ENCODE measurements around the gene ZNF653. TPM values are rescaled to one million over a fixed set of nuclear protein-coding genes. Genes with fewer than 3 reads are reported as not detected.

Gene ZNF653
- total and polyA plus RNA-seq, 2 of the 8 experiments (the other 6 are each of a cell fraction or from before 2014, with no cell fraction given) = 7.0 to 7.9 TPM

DNA sequence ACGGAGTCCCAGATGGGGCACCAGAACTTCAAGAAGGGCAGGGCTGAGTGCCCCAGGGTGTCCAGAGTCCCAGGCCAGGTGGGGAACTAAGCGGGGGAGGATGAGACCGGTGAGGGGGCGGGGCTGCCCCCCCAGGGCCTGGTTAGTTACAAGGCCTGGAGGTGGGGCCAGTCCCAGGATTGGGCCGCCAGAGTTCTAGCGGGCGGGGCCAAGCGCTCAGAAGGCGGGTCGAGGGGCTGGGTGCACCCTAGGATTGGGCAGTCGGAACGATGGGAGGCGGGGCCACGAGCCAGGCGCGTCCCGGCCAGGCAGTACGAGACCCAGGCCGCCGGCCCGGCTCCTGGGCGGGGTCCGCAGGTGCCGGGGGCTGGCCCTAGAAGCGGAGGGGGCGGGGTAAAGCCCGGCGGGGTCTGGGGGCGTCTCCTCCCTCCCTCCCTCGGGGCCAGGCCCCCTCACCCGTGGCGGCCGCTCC, 571 bp downstream of the ZNF653 start:
- peak; percentile 96 to 98 for DNase-seq (ENCODE audit: low read depth in 1 of 2, low spot score in 2 of 2)
- peak overlapping the region; percentile 71 to 85 for H3K4me2 ChIP-seq (ENCODE audit: insufficient read depth in 1 of 2, low read depth in 2 of 2, low read length in 2 of 2)
- H3K27me3 ChIP-seq (replicated peaks in 1 of 4; ENCODE audit: control insufficient read depth in 3 of 4, extremely low read depth in 1 of 4, insufficient read depth in 3 of 4, low read length in 3 of 4) = no peaks in the 10 kb centered on the region
- H2BK20ac ChIP-seq (ENCODE audit: low read length) = no peak overlapping the region
- H3K23ac ChIP-seq (ENCODE audit: insufficient read length) = no peak overlapping the region
- no peak overlapping the region for H4K91ac ChIP-seq (replicated peaks; ENCODE audit: insufficient read length, low read length)
- H3K4me1 ChIP-seq (replicated peaks in 1 of 4; ENCODE audit: control insufficient read depth in 3 of 4, insufficient read depth in 4 of 4, low read length in 3 of 4) = peaks cover 3 to 4% (median 4%) of the 10 kb centered on the region in 4 experiments; a peak in 6 of 7 replicates
- H2BK120ac ChIP-seq (replicated peaks; ENCODE audit: low read depth, low read length) = no peak overlapping the region
- peak overlapping the region; percentile 77 to 83 (median 80) for H3K9ac ChIP-seq (replicated peaks in 1 of 4; ENCODE audit: extremely low read depth in 1 of 4, low read depth in 3 of 4, low read length in 3 of 4)
- peak overlapping the region; percentile 72 for H4K5ac ChIP-seq (ENCODE audit: insufficient read length, low read depth, low read length)
- 4% methylated on average over 11 of the region's 33 CpGs; no CpG with 5 or more reads in 1 of the 2 experiments for WGBS, 2 experiments (ENCODE audit: extremely low coverage in 1 of 2, insufficient coverage in 1 of 2, insufficient read length in 1 of 2, insufficient replicate concordance in 2 of 2, low coverage in 1 of 2, low lambda C conversion rate in 2 of 2, missing lambda C conversion rate in 1 of 2)
- H2AFZ ChIP-seq (ENCODE audit: low read length) = no peak overlapping the region; the same call in 1 of the 2 replicates
- no peaks in the 10 kb centered on the region for H3K9me3 ChIP-seq (ENCODE audit: insufficient read depth in 2 of 2, low read depth in 1 of 2, low read length in 1 of 2)
- H3K56ac ChIP-seq (replicated peaks; ENCODE audit: insufficient read length, low read depth, low read length) = no peak overlapping the region
- H2BK12ac ChIP-seq (ENCODE audit: low read depth, low read length) = no peak overlapping the region
- H3K14ac ChIP-seq (ENCODE audit: insufficient read length) = no peak overlapping the region
- H3K79me1 ChIP-seq (ENCODE audit: low read depth, low read length) = peaks cover 4% of the 10 kb centered on the region
- ChIA-PET POLR2A (ENCODE audit: partially characterized antibody) (interaction anchor here (0.6 to 2.8 kb wide), 7 partner anchors 9 to 225 kb away, joined by 3 to 7 read pairs (median 3); partner anchors contain the start of genes CNN1 and ELAVL3), CTCF (ENCODE audit: partially characterized antibody) (interaction anchor here (1.0 kb wide), 1 partner anchor 39 kb away, joined by 3 read pairs; no protein-coding TSS in a partner anchor)
- H2BK5ac ChIP-seq (ENCODE audit: low read depth, low read length) = no peak overlapping the region
- H3K4ac ChIP-seq (replicated peaks; ENCODE audit: insufficient read length, low read depth, low read length) = no peak overlapping the region
- H4K8ac ChIP-seq (ENCODE audit: extremely low read depth, insufficient read depth, low read length) = peak overlapping the region; percentile 97
- H3K79me2 ChIP-seq (ENCODE audit: control insufficient read depth in 1 of 2, insufficient read depth in 2 of 2, low read length in 2 of 2) = no peaks in the 10 kb centered on the region; a peak in 1 of 4 replicates
- peak overlapping the region; percentile 85; the same call in 1 of the 2 replicates for H3K27ac ChIP-seq (ENCODE audit: low read depth, low read length)
- H2AK5ac ChIP-seq (ENCODE audit: low read depth, low read length) = no peak overlapping the region
- no peak for FAIRE-seq
- H3K18ac ChIP-seq (ENCODE audit: extremely low read depth, low read length) = no peak overlapping the region
- no peak overlapping the region for H2BK15ac ChIP-seq (ENCODE audit: low read length)
- peak overlapping the region; percentile 69 to 85 (median 78) for H3K4me3 ChIP-seq (ENCODE audit: extremely low read depth in 1 of 4, insufficient read depth in 2 of 4, low read depth in 3 of 4, low read length in 4 of 4)
- no peaks in the 10 kb centered on the region for H4K20me1 ChIP-seq (replicated peaks in 1 of 2; ENCODE audit: control insufficient read depth in 1 of 2, insufficient read depth in 2 of 2, low read length in 2 of 2)
- no peaks in the 10 kb centered on the region for H3K36me3 ChIP-seq (ENCODE audit: control insufficient read depth in 2 of 4, insufficient read depth in 4 of 4, low read length in 3 of 4)
- 0 out of 2 replicates have a peak, but pooled peaks cover 2% of the 10 kb centered on the region for H3K23me2 ChIP-seq (ENCODE audit: low read depth, low read length)
- TF ChIP-seq YY1 (IDR thresholded peaks at IDR 0.05; ENCODE audit: low read depth, low read length) = no peak
- peak; percentile 38 for TF ChIP-seq TAF1 (IDR thresholded peaks at IDR 0.05; ENCODE audit: low read depth, low read length)
- peak in 1 of 2 experiments; percentile 11; a peak in 1 of 3 replicates for TF ChIP-seq EP300 (IDR thresholded peaks at IDR 0.05; ENCODE audit: borderline replicate concordance in 1 of 2, low read depth in 2 of 2, low read length in 2 of 2)
- no peak for TF ChIP-seq RAD21 (IDR thresholded peaks at IDR 0.05 in 1 of 2, conservative IDR thresholded peaks at IDR 0.05 in 1 of 2; ENCODE audit: low read depth in 2 of 2, low read length in 2 of 2)
- peak; percentile 86; the same call in 1 of the 2 replicates for TF ChIP-seq SP1 (IDR thresholded peaks at IDR 0.05; ENCODE audit: low read depth, low read length)
- TF ChIP-seq, protein P1, sequence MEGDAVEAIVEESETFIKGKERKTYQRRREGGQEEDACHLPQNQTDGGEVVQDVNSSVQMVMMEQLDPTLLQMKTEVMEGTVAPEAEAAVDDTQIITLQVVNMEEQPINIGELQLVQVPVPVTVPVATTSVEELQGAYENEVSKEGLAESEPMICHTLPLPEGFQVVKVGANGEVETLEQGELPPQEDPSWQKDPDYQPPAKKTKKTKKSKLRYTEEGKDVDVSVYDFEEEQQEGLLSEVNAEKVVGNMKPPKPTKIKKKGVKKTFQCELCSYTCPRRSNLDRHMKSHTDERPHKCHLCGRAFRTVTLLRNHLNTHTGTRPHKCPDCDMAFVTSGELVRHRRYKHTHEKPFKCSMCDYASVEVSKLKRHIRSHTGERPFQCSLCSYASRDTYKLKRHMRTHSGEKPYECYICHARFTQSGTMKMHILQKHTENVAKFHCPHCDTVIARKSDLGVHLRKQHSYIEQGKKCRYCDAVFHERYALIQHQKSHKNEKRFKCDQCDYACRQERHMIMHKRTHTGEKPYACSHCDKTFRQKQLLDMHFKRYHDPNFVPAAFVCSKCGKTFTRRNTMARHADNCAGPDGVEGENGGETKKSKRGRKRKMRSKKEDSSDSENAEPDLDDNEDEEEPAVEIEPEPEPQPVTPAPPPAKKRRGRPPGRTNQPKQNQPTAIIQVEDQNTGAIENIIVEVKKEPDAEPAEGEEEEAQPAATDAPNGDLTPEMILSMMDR (IDR thresholded peaks at IDR 0.05; ENCODE audit: control extremely low read depth in 1 of 3, insufficient read depth in 1 of 3, low read depth in 1 of 3, low read length in 3 of 3) = no peak
- TF ChIP-seq HDAC6 (IDR thresholded peaks at IDR 0.05; ENCODE audit: low read depth, low read length) = no peak
- TF ChIP-seq CHD2 (IDR thresholded peaks at IDR 0.05; ENCODE audit: low read length) = peak; percentile 12; the same call in 1 of the 2 replicates
- TF ChIP-seq KDM4A (IDR thresholded peaks at IDR 0.05; ENCODE audit: low read depth, low read length, severe bottlenecking) = no peak
- no peak for TF ChIP-seq ASH2L (IDR thresholded peaks at IDR 0.05; ENCODE audit: low read length)
